IPS DF 4.7 (cell line): ENCODE data around the gene PKN1.
"Not testable (repeated sequence)": the region's sequence is repeated elsewhere in the genome, so short reads cannot be mapped to it uniquely, and the experiment has no call there.

Experiments used
- DNase-seq: peaks from one replicate; pipeline ENCODE4 v3.0.0-alpha.2; 2013; ENCODE audit warnings: low spot score; ENCODE audit errors: extremely low read depth

PKN1 gene

GRCh38 chr19:14462401-14462800, 29.3 kb downstream of the PKN1 start:
- DNase-seq: not testable (repeated sequence)

GRCh38 chr19:14463747-14464146, 30.6 kb downstream of the PKN1 start:
- no peak for DNase-seq

- no peak for DNase-seq
Observed at GRCh38 chr19:14467391-14467790, 34.3 kb downstream of the PKN1 start.

- DNase-seq: no peak
Observed at GRCh38 chr19:14467816-14468215, 34.7 kb downstream of the PKN1 start.

- no peak for DNase-seq
Observed at GRCh38 chr19:14470031-14470876, 37.1 kb downstream of the PKN1 start.

GRCh38 chr19:14471436-14472187, 38.5 kb downstream of the PKN1 start:
- DNase-seq: no peak

- no peak for DNase-seq
Observed at GRCh38 chr19:14472202-14472938, 39.3 kb downstream of the PKN1 start.

- DNase-seq: no peak
Observed at GRCh38 chr19:14473073-14473977, 40.2 kb downstream of the PKN1 start.

GRCh38 chr19:14473978-14474578, 41.0 kb downstream of the PKN1 start:
- no peak for DNase-seq

GRCh38 chr19:14474827-14475226, 41.7 kb downstream of the PKN1 start:
- DNase-seq: no peak

GRCh38 chr19:14475251-14476073, 42.4 kb downstream of the PKN1 start, which contains the start of gene PTGER1:
Gene PTGER1 (minus strand): TSS chr19:14475354. CDS start chr19:14474320, 1,034 bp downstream.
- no peak for DNase-seq

- no peak for DNase-seq
Observed at GRCh38 chr19:14476327-14476672, 43.2 kb downstream of the PKN1 start.

GRCh38 chr19:14476673-14477401, 43.7 kb downstream of the PKN1 start:
- no peak for DNase-seq

- no peak for DNase-seq
Observed at GRCh38 chr19:14477418-14478112, 44.5 kb downstream of the PKN1 start.

GRCh38 chr19:14478113-14478545, 45.0 kb downstream of the PKN1 start:
- DNase-seq: no peak

GRCh38 chr19:14479309-14479974, 46.3 kb downstream of the PKN1 start:
- no peak for DNase-seq

GRCh38 chr19:14479975-14480699, 47.0 kb downstream of the PKN1 start:
- no peak for DNase-seq
